Smooth muscle cell (in vitro differentiated cells): ENCODE results near the gene PTRH2. TPM values are rescaled to one million over a fixed set of nuclear protein-coding genes. Genes with fewer than 3 reads are reported as not detected.

Source experiments
- DNase-seq: peaks from one replicate; lab custom pipeline; 2025; ENCODE audit not compliant: unreplicated experiment; lab: John Stamatoyannopoulos, UW
- H2AFZ ChIP-seq: fragments of 200-600 bp; sonication (generic); 2 replicates; pipeline ENCODE4 v1.6.0; 2016; ENCODE audit warnings: antibody characterized with exemption, low read depth, mild to moderate bottlenecking
- H3F3A ChIP-seq: fragments of 200-600 bp; sonication (generic); 2 replicates; pipeline ENCODE4 v1.6.0; 2017; ENCODE audit warnings: antibody characterized with exemption, low read depth
- H3K27ac ChIP-seq: fragments of 200-600 bp; sonication (generic); 2 replicates; pipeline ENCODE4 v1.5.1; 2016; ENCODE audit warnings: low read depth, mild to moderate bottlenecking
- H3K27me3 ChIP-seq: fragments of 200-600 bp; sonication (generic); 2 replicates; pipeline ENCODE4 v1.6.1; 2016; ENCODE audit warnings: low read depth, mild to moderate bottlenecking
- H3K36me3 ChIP-seq: fragments of 200-600 bp; sonication (generic); 2 replicates; pipeline ENCODE4 v1.5.1; 2016; ENCODE audit warnings: low read depth
- H3K4me1 ChIP-seq: fragments of 200-600 bp; sonication (generic); 2 replicates; pipeline ENCODE4 v1.5.1; 2016; ENCODE audit warnings: low read depth
- H3K4me2 ChIP-seq: fragments of 200-600 bp; sonication (generic); 2 replicates; pipeline ENCODE4 v1.6.0; 2016; ENCODE audit warnings: mild to moderate bottlenecking
- H3K4me3 ChIP-seq: fragments of 200-600 bp; sonication (generic); 2 replicates; pipeline ENCODE4 v1.5.1; 2016; ENCODE audit warnings: mild to moderate bottlenecking
- H3K79me2 ChIP-seq: fragments of 200-600 bp; sonication (generic); 2 replicates; pipeline ENCODE4 v1.6.0; 2016; ENCODE audit warnings: low read depth, mild to moderate bottlenecking
- H3K9ac ChIP-seq: fragments of 200-600 bp; sonication (generic); 2 replicates; pipeline ENCODE4 v1.6.0; 2016; ENCODE audit warnings: low read depth
- H3K9me3 ChIP-seq: fragments of 200-600 bp; sonication (generic); replicated peaks from 2 replicates; pipeline ENCODE4 v1.5.1; 2016; ENCODE audit warnings: low read depth
- H4K20me1 ChIP-seq: fragments of 200-600 bp; sonication (generic); 2 replicates; pipeline ENCODE4 v1.6.0; 2016; ENCODE audit warnings: low read depth
- CTCF ChIP-seq: fragments of 200-600 bp; sonication (generic); IDR thresholded peaks from 2 replicates; pipeline ENCODE4 v1.5.1; 2017; ENCODE audit warnings: borderline replicate concordance, mild to moderate bottlenecking, antibody characterized with exemption; ENCODE audit not compliant: insufficient read depth, poor library complexity, severe bottlenecking
- WGBS: methylation state at CpG from one replicate; pipeline ENCODE4 v1.1.7; 2016; ENCODE audit warnings: low lambda C conversion rate; 5-methylcytosine and 5-hydroxymethylcytosine counted together
- polyA plus RNA-seq: library from polyadenylated mRNA; unstranded; fragments of >200 nt; fragmentation: Nextera tagmentation; extraction: Ambion mirVana; gene quantifications from 2 replicates; pipeline ENCODE4 v1.2.1, GENCODE V29; 2016
- total RNA-seq: library from RNA; depleted of rRNA; stranded (reverse); fragments of >200 nt; gene quantifications from 2 replicates; pipeline ENCODE4 v1.2.3, GENCODE V29; 2014

The PTRH2 gene
- total and polyA plus RNA-seq, 2 experiments from 2014 or later = 11.4 to 26.2 TPM

- DNase-seq = no peak
- Histone ChIP-seq H3K9ac (no peak overlapping the region), H2AFZ (no peak overlapping the region), H3K4me2 (no peak overlapping the region), H3K79me2 (peaks cover 7% of the 10 kb centered on the region), H3K4me1 (no peaks in the 10 kb centered on the region), H3K9me3 (no peaks in the 10 kb centered on the region), H3K27me3 (no peaks in the 10 kb centered on the region), H3K4me3 (no peak overlapping the region), H3F3A (peaks cover 6% of the 10 kb centered on the region), H4K20me1 (no peaks in the 10 kb centered on the region), H3K36me3 (peaks cover 5% of the 10 kb centered on the region), H3K27ac (no peak overlapping the region)
- no peak for TF ChIP-seq CTCF
- 97% methylated on average over 4 of the region's 4 CpGs for WGBS
Measured at GRCh38 chr17:59743842-59744241, 36.6 kb upstream of the PTRH2 start.

DNA sequence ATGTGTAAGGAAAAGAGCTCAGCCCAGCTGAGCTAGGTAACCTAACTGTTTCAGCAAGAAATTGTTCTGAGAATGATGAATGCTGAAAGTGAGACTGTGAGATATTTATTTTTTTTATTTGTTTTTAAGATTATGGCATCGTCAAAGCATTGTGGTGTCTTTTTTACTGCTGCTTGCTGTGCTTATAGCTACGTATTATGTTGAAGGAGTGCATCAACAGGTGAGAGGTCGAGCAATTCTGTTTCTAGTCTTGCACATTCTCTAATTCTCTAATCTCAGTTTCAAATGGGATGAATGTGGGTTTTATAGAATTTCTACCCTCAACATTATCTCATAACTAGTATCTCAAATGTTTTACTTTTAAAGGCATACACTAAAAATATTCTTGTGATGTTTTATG is 30.1 kb upstream of the PTRH2 start:
- DNase-seq = no peak
- Histone ChIP-seq H3F3A (no peaks in the 10 kb centered on the region), H3K4me2 (no peak overlapping the region), H3K27ac (no peak overlapping the region), H3K36me3 (peaks cover 6% of the 10 kb centered on the region), H3K9ac (no peak overlapping the region), H3K4me3 (no peak overlapping the region), H3K9me3 (no peaks in the 10 kb centered on the region), H4K20me1 (no peaks in the 10 kb centered on the region), H3K79me2 (peaks cover 12% of the 10 kb centered on the region), H2AFZ (no peak overlapping the region), H3K27me3 (no peaks in the 10 kb centered on the region), H3K4me1 (no peaks in the 10 kb centered on the region)
- TF ChIP-seq CTCF = no peak
- 96% methylated on average over 3 of the region's 3 CpGs for WGBS

- Histone ChIP-seq H4K20me1 (peaks cover 15% of the 10 kb centered on the region), H3K9ac (no peak overlapping the region), H2AFZ (no peak overlapping the region), H3K4me3 (no peak overlapping the region), H3K4me1 (no peaks in the 10 kb centered on the region), H3K27ac (no peak overlapping the region), H3K4me2 (no peak overlapping the region), H3K36me3 (peaks cover 6% of the 10 kb centered on the region), H3K27me3 (no peaks in the 10 kb centered on the region), H3K9me3 (no peaks in the 10 kb centered on the region), H3K79me2 (peaks cover 37% of the 10 kb centered on the region), H3F3A (no peaks in the 10 kb centered on the region)
- WGBS = 98% methylated on average over 5 of the region's 5 CpGs
- no peak for DNase-seq
- TF ChIP-seq CTCF = no peak
Measured at GRCh38 chr17:59734226-59734625, 27.0 kb upstream of the PTRH2 start.

DNA sequence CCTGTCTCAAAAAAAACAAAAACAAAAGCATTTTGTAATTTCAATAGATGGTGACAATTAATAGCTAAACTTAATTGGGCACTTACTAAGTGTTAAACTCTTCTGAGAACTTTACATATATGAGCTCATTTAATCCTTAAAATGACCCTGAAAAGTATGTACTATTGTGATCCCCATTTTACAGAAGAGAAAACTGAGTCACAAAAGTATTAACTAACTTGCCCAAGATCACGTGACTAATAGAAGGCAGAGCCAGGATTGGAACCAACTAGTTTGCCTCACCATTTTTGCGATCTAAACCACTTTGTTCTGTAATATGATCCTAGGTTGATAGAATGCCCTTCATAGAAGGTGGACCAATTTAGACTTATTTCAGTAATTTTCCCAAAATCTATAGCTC is 26.5 kb upstream of the PTRH2 start:
- no peak overlapping the region for H3K27ac ChIP-seq
- H2AFZ ChIP-seq = no peak overlapping the region
- H4K20me1 ChIP-seq = peaks cover 21% of the 10 kb centered on the region
- no peak overlapping the region for H3K9ac ChIP-seq
- H3K27me3 ChIP-seq = no peaks in the 10 kb centered on the region
- DNase-seq = no peak
- no peaks in the 10 kb centered on the region for H3K9me3 ChIP-seq
- H3F3A ChIP-seq = no peaks in the 10 kb centered on the region
- TF ChIP-seq CTCF = no peak
- H3K79me2 ChIP-seq = peaks cover 43% of the 10 kb centered on the region
- no peak overlapping the region for H3K4me3 ChIP-seq
- H3K4me2 ChIP-seq = no peak overlapping the region
- H3K4me1 ChIP-seq = no peaks in the 10 kb centered on the region
- WGBS = 99% methylated on average over 2 of the region's 2 CpGs
- peaks cover 6% of the 10 kb centered on the region for H3K36me3 ChIP-seq
